ENCODE measurements around the gene AKAP1.

Gene AKAP1

DNA sequence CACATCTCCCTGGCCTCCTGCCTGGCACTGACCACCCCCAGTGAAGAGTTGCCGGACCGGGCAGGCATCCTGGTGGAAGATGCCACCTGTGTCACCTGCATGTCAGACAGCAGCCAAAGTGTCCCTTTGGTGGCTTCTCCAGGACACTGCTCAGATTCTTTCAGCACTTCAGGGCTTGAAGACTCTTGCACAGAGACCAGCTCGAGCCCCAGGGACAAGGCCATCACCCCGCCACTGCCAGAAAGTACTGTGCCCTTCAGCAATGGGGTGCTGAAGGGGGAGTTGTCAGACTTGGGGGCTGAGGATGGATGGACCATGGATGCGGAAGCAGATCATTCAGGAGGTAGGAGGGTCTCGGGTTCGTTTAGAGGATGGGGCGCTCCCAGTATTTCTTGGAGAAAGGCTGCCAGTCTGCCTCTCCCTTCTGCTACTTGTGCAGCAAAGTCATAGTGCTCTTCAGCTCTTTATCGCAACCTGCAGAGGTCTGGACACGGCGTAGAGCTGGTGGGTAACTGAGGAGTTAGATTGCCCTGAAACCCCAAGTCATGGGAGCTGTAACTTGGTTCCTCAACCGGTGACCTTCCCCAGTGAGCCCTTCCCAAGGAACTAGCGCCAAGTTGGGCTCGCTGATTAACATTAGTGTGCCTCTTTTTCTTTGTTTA lies 21.9 kb downstream of the AKAP1 start:
- H3K36me3 ChIP-seq, result peaks cover 8 to 36% (median 11%) of the 10 kb centered on the region in 3 donors
- H3K9me3 ChIP-seq, result no peaks in the 10 kb centered on the region
- peaks cover 0 to 96% (median 69%) of the 10 kb centered on the region in 4 donors for H3K4me1 ChIP-seq
- intact Hi-C loops (cut with DNase I; ENCODE audit: low total_unique reads), result no loop called here
- H3K27ac ChIP-seq, result peak overlapping the region; percentile 81 to 90
- H3K4me3 ChIP-seq, result no peak overlapping the region
- H3K27me3 ChIP-seq, result no peaks in the 10 kb centered on the region
- no peak for DNase-seq
- TF ChIP-seq, protein P1, sequence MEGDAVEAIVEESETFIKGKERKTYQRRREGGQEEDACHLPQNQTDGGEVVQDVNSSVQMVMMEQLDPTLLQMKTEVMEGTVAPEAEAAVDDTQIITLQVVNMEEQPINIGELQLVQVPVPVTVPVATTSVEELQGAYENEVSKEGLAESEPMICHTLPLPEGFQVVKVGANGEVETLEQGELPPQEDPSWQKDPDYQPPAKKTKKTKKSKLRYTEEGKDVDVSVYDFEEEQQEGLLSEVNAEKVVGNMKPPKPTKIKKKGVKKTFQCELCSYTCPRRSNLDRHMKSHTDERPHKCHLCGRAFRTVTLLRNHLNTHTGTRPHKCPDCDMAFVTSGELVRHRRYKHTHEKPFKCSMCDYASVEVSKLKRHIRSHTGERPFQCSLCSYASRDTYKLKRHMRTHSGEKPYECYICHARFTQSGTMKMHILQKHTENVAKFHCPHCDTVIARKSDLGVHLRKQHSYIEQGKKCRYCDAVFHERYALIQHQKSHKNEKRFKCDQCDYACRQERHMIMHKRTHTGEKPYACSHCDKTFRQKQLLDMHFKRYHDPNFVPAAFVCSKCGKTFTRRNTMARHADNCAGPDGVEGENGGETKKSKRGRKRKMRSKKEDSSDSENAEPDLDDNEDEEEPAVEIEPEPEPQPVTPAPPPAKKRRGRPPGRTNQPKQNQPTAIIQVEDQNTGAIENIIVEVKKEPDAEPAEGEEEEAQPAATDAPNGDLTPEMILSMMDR (IDR thresholded peaks at IDR 0.05), result no peak

DNA sequence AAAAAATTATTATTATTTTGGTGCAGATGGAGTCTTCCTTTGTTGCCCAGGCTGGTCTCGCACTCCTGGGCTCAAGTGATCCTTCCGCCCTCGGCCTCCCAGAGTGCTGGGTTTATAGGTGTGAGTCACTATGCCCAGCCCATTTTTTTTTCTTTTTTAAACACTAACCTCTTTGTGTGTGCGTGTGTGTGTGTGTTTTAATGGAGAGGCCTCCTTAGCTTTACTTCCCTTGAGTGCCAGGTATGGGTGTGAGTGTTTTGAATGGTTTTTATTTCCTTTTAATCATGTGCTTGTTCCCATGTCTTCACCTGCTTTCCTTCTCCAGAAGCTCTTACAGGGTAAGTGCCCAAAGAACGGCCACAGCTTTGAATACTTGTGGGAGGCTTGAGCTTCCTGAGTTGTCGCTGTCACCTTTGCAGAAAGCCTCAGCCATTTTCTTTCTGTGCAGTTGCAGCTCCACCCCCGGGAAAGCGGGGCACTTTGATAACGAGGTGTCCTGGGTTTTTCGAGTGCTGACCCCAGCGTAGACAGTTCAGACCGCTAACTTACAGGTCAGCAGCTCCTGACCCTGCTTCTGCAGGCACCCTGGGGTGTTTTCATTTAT lies 22.6 kb downstream of the AKAP1 start:
- no peaks in the 10 kb centered on the region for H3K27me3 ChIP-seq
- peaks cover 0 to 90% (median 67%) of the 10 kb centered on the region in 4 donors for H3K4me1 ChIP-seq
- intact Hi-C loops (cut with DNase I; ENCODE audit: low total_unique reads), result no loop called here
- H3K4me3 ChIP-seq, result no peak overlapping the region
- H3K9me3 ChIP-seq, result no peaks in the 10 kb centered on the region
- peaks cover 15 to 43% (median 17%) of the 10 kb centered on the region in 3 donors for H3K36me3 ChIP-seq
- H3K27ac ChIP-seq, result peak overlapping the region; percentile 81 to 90
- no peak for DNase-seq
- TF ChIP-seq, protein P1 (IDR thresholded peaks at IDR 0.05), result no peak

DNA sequence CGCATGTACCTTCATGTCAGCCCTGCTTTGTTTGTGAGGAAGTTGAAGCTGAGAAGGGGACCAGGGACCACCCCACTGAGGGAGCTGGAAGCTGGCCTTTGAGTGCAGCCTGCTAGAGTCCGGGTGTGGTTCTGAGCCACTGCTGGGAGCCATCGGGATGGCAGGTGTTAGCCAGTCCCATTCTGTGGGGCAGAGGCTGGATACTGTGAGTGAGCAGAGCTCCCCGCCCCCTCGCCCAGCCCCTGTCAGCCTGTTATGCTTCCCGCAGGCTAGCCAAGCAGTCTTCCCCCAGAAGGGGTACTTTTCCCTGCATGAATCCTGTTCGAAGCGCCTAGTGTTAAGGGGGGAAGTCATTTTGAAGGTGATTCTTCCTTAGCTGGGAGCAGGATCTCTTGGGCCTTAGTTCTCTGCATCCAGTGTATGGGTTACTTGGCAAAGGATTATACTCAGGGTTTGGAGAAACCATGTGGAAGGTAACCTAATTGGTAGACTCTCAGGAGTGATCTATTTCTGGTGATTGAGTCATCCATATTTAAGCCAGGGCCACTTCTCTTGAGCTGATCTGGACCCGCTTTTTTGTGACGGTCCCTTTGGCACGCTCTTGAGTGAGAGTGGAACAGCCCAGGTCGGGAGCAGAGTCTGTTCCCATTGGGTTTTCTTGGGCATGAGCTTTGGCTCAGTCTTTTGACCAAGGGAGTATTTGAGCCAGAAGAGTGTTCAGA lies 23.8 kb downstream of the AKAP1 start:
- Histone ChIP-seq H3K36me3 (peaks cover 22 to 55% (median 24%) of the 10 kb centered on the region in 3 donors), H3K4me3 (no peak overlapping the region), H3K9me3 (no peaks in the 10 kb centered on the region), H3K27ac (peak overlapping the region; percentile 81 to 90), H3K4me1 (peaks cover 0 to 81% (median 61%) of the 10 kb centered on the region in 4 donors), H3K27me3 (no peaks in the 10 kb centered on the region)
- intact Hi-C loops (cut with DNase I; ENCODE audit: low total_unique reads), result no loop called here
- TF ChIP-seq, protein P1 (IDR thresholded peaks at IDR 0.05), result no peak
- peak; percentile 56 to 92 for DNase-seq

DNA sequence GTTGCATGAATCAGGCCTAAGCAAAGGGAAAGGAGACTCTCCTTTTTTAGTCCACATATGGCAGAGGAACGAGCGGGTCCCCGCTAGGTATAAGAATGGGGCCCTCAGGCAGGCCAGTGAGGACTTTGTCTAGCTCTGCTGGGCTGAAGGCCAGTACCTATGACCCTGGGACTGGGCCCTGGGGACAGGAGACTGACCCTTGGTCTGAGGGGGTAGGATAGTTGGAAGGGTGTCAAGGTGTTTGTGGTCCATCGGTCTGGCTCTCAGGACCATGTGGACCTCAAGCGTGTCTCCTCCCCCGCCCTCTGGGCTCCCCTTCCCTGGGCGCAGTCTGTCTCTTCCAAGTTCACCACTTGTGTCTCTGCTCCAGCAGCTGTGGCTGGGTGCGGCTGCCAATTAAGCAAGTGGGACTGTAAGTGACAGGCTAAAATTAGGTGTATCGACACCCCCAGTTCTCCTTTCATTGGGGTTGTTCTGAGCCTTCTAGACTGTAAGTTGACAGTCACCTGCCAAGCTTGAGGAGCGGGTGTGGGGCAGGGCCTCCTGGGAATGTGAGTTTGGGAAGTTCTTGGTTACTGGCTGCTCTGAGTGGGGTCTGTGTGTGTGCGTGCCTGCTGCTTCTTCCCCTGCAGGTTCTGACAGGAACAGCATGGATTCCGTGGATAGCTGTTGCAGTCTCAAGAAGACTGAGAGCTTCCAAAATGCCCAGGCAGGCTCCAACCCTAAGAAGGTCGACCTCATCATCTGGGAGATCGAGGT lies 24.5 kb downstream of the AKAP1 start:
- TF ChIP-seq, protein P1 (IDR thresholded peaks at IDR 0.05), result peak in 1 of 2 experiments; percentile 10
- peaks cover 26 to 62% (median 29%) of the 10 kb centered on the region in 3 donors for H3K36me3 ChIP-seq
- H3K27me3 ChIP-seq, result no peaks in the 10 kb centered on the region
- intact Hi-C loops (cut with DNase I; ENCODE audit: low total_unique reads), result loop anchor here (10.0 kb wide), 1 partner anchor 275 kb away; the partner anchor contains the start of genes C17orf67 and DGKE
- no peak for DNase-seq
- no peak overlapping the region for H3K4me3 ChIP-seq
- H3K4me1 ChIP-seq, result peaks cover 0 to 81% (median 59%) of the 10 kb centered on the region in 4 donors
- H3K9me3 ChIP-seq, result no peaks in the 10 kb centered on the region
- peak overlapping the region; percentile 81 to 90 for H3K27ac ChIP-seq

DNA sequence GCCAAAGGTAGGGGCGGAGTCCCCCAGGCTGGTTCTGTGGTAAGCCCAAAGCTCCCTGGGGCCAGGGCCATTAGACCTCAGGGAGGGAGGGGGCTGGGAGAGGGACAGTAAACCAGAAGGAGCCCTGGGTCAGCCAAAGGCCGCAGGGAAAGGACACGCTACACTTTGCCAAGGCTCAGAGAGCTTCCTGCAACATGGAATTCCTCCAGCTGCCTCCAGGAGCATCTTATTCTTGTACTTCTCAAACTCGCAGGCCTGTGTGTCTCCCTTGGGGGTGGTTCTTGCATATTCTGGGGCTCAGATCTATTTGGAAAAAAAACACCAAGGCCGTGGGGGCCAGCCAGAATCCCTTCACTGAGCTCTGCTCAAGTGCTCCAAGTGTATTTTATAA lies 25.1 kb downstream of the AKAP1 start:
- Histone ChIP-seq H3K36me3 (peaks cover 32 to 68% (median 35%) of the 10 kb centered on the region in 3 donors), H3K4me3 (no peak overlapping the region), H3K27me3 (no peaks in the 10 kb centered on the region), H3K9me3 (no peaks in the 10 kb centered on the region), H3K4me1 (peaks cover 0 to 75% (median 56%) of the 10 kb centered on the region in 4 donors), H3K27ac (peak overlapping the region; percentile 81 to 90)
- peak in 1 of 2 donors; percentile 39 for DNase-seq
- TF ChIP-seq, protein P1 (IDR thresholded peaks at IDR 0.05), result no peak
- intact Hi-C loops (cut with DNase I; ENCODE audit: low total_unique reads), result loop anchor here (10.0 kb wide), 1 partner anchor 275 kb away; the partner anchor contains the start of genes C17orf67 and DGKE
